Adrenal gland (tissue), 12 donors: ENCODE measurements around the gene AKR1C1. TPM values are rescaled to one million over a fixed set of nuclear protein-coding genes. Genes with fewer than 3 reads are reported as not detected.
"Not testable (repeated sequence)": the region's sequence is repeated elsewhere in the genome, so short reads cannot be mapped to it uniquely, and the experiment has no call there.

Experiments used
- DNase-seq, 7 donors: peaks; one replicate each; pipeline ENCODE4 v3.0.0-alpha.2; 2019 to 2020
- H3K27ac ChIP-seq, 5 donors: fragments of 200-600 bp; sonication (generic) in 4 of 5; 1 replicate in 3 of 5; 2 replicates in 2 of 5; pipeline versions ENCODE4 v1.5.1 to v1.8.0; 2016 to 2020; ENCODE audit warnings: mild to moderate bottlenecking in 1 of 5
- H3K27me3 ChIP-seq: fragments of 200-600 bp; 2 replicates; pipeline ENCODE4 v1.8.0; 2021
- H3K36me3 ChIP-seq, 2 donors: fragments of 200-600 bp; replicated peaks in 1 of 2; 1 replicate in 1 of 2; 2 replicates in 1 of 2; pipeline versions ENCODE4 v1.5.1 to v1.8.0; 2018 to 2022
- H3K4me1 ChIP-seq, 2 donors: fragments of 200-600 bp; replicated peaks in 1 of 2; 1 replicate in 1 of 2; 2 replicates in 1 of 2; pipeline versions ENCODE4 v1.5.1 to v1.8.0; 2018 to 2021
- H3K4me3 ChIP-seq, 4 donors: fragments of 200-600 bp; sonication (generic) in 3 of 4; one replicate each; pipeline ENCODE4 v1.5.1; 2016 to 2018
- H3K9me3 ChIP-seq, 3 donors: fragments of 200-600 bp; sonication (generic) in 1 of 3; replicated peaks in 1 of 3; 1 replicate in 2 of 3; 2 replicates in 1 of 3; pipeline versions ENCODE4 v1.5.1 to v1.8.0; 2016 to 2021
- POLR2A ChIP-seq, 2 donors: fragments of 450-650 bp; IDR thresholded peaks; one replicate each; pipeline ENCODE4 v1.6.1; 2017; ENCODE audit warnings: antibody characterized with exemption in 2 of 2, mild to moderate bottlenecking in 2 of 2, moderate library complexity in 1 of 2
- WGBS, 4 donors: extraction: QIAGEN DNeasy Blood & Tissue Kit in 2 of 4; methylation state at CpG; one replicate each; pipeline versions ENCODE4 v1.1.5 to v1.1.7; 2013 to 2017; 5-methylcytosine and 5-hydroxymethylcytosine counted together
- intact Hi-C, 2 donors: fragments of 100-400 bp; cut with DNase I; formaldehyde crosslinking; loops; one replicate each; pipeline versions ENCODE4 v1.14.1 to v1.15.0; 2022 to 2023
- polyA plus RNA-seq, 3 donors: library from polyadenylated mRNA; stranded (reverse); fragments of 200-250 nt in 2 of 3; fragments of 350-450 nt in 1 of 3; fragmentation: Illumina TruSeq in 1 of 3; extraction: RNeasy Lipid Tissue Mini Kit (QIAGEN cat#74804) in 1 of 3; gene quantifications; one replicate each; pipeline ENCODE4 v1.2.3, GENCODE V29; 2013 to 2014
- total RNA-seq, 9 donors: library from RNA; depleted of rRNA in 4 of 9; stranded (reverse); fragments of >200 nt in 4 of 9; fragments of 120-200 nt in 1 of 9; fragmentation: NEBNext Ultra II Directional in 1 of 9; extraction: Animal tissue kit (Norgen Biotek cat#: 25700) in 1 of 9; gene quantifications; one replicate each; pipeline versions ENCODE4 v1.1.0 to v1.2.4, GENCODE V29; 2013 to 2023
- TF ChIP-seq, protein P1 (sequence below), 6 experiments: fragments of 450-650 bp in 4 of 6; fragments of 200-600 bp in 2 of 6; sonication (generic) in 1 of 6; IDR thresholded peaks; 1 replicate in 5 of 6; 2 replicates in 1 of 6; pipeline versions ENCODE4 v1.5.1 to v1.8.0; 2016 to 2021; ENCODE audit warnings: antibody characterized with exemption in 6 of 6, mild to moderate bottlenecking in 2 of 6, moderate library complexity in 1 of 6
- donor health status: healthy with polysubstance abuse.
- donor health status: Bipolar disorder and iron deficiency.
- donor health status: DM: yes; HTN: yes; CAD: no.
- donor health status: DM: no; HTN: no; CAD: no.
- donor health status: DM: no; HTN: no; CAD: no.
- donor health status: DM: yes; HTN: yes; CAD: no.

AKR1C1 gene
- total and polyA plus RNA-seq, 12 donors = 4.6 to 22.6 (median 8.9) TPM

DNA sequence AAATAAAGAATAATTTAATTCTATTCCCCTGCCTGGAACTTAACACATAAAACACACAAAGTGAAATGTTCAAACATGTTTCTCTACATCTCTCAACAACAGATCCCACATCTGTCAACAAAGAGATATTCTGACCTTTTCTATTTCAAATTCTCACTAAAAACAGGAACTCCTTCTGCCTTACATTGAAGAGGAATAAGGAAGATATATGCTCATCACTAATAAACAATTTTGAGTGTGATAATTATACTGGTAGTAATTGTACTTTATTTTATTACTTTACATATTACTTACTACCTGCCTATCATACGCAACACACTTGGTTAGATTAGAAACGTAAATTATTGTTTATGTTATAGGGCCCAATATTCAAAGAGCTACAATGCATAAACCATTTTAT lies 27.0 kb downstream of the AKR1C1 start:
- H3K9me3 ChIP-seq = no peaks in the 10 kb centered on the region
- 83 to 96% (median 87%) methylated on average over 2 of the region's 2 CpGs for WGBS, 4 donors
- TF ChIP-seq, protein P1, sequence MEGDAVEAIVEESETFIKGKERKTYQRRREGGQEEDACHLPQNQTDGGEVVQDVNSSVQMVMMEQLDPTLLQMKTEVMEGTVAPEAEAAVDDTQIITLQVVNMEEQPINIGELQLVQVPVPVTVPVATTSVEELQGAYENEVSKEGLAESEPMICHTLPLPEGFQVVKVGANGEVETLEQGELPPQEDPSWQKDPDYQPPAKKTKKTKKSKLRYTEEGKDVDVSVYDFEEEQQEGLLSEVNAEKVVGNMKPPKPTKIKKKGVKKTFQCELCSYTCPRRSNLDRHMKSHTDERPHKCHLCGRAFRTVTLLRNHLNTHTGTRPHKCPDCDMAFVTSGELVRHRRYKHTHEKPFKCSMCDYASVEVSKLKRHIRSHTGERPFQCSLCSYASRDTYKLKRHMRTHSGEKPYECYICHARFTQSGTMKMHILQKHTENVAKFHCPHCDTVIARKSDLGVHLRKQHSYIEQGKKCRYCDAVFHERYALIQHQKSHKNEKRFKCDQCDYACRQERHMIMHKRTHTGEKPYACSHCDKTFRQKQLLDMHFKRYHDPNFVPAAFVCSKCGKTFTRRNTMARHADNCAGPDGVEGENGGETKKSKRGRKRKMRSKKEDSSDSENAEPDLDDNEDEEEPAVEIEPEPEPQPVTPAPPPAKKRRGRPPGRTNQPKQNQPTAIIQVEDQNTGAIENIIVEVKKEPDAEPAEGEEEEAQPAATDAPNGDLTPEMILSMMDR (IDR thresholded peaks at IDR 0.05) = no peak
- no peak for TF ChIP-seq POLR2A (IDR thresholded peaks at IDR 0.05)
- DNase-seq = no peak
- H3K4me3 ChIP-seq = no peak overlapping the region
- intact Hi-C loops = no loop called here
- no peaks in the 10 kb centered on the region for H3K27me3 ChIP-seq
- no peaks in the 10 kb centered on the region for H3K4me1 ChIP-seq
- H3K36me3 ChIP-seq = no peaks in the 10 kb centered on the region
- H3K27ac ChIP-seq = no peak overlapping the region

DNA sequence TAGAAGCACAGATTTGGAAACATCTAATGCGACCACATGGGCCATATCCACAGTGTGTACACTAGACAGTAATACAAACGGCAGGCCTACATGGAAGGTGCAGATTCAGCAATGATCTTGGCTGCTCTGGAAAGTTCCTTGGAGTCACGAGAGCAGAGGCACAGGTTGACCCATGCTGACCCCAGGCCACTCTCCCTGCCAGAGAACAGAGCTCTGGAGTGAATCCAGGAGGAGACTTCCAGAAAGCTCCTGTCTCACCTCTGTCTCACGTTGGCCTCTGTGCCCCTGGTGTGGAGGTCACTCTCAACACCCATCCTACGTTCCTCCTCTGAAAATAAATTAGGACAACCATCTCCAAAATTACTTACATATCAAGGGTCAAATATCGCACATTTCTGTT lies 28.2 kb downstream of the AKR1C1 start:
- WGBS, 4 donors = 83 to 90% (median 87%) methylated on average over 3 of the region's 6 CpGs
- H3K36me3 ChIP-seq, H3K9me3 ChIP-seq, intact Hi-C loops, H3K4me3 ChIP-seq, H3K4me1 ChIP-seq, DNase-seq, H3K27me3 ChIP-seq, H3K27ac ChIP-seq: not testable (repeated sequence)

DNA sequence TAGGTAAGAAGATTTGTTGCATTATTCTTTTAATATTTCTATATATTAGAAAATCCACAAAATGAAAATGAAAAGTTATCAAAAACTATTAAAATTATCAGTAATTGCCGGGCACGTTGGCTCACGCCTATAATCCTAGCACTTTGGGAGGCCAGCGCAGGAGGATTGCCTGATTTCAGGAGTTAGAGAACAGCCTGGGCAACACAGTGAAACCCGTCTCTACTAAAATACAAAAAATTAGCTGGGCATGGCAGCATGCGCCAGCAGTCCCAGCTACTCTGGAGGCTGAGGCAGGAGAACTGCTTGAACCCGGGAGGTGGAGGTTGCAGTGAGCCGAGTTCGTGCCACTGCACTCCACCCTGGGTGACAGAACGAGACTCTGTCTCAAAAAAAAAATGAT lies 29.3 kb downstream of the AKR1C1 start:
- H3K4me1 ChIP-seq, H3K9me3 ChIP-seq, H3K36me3 ChIP-seq, H3K4me3 ChIP-seq, intact Hi-C loops, H3K27me3 ChIP-seq, DNase-seq, H3K27ac ChIP-seq: not testable (repeated sequence)
- WGBS, 4 donors = 87 to 92% (median 89%) methylated on average over 10 of the region's 10 CpGs

DNA sequence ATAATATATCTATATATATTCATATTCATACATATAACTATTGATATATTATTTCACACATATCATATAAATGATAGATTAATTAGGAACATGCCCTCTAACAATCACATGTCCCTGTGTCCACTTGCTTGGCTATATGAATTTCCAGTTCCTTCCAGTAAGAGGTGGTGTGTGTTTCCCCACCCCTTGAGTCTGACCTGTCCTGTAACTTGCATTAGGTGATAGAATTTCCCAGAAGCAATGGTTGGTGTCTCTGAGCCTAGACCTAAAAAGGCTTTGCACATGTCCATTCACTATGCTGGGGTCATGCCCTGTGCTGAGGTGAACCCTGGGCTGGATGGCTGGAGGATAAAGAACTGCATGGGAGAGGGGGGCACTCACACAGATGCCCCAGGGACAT lies 31.0 kb downstream of the AKR1C1 start:
- H3K4me1 ChIP-seq, H3K9me3 ChIP-seq, DNase-seq, intact Hi-C loops, H3K27ac ChIP-seq, H3K36me3 ChIP-seq, H3K27me3 ChIP-seq, H3K4me3 ChIP-seq: not testable (repeated sequence)

DNA sequence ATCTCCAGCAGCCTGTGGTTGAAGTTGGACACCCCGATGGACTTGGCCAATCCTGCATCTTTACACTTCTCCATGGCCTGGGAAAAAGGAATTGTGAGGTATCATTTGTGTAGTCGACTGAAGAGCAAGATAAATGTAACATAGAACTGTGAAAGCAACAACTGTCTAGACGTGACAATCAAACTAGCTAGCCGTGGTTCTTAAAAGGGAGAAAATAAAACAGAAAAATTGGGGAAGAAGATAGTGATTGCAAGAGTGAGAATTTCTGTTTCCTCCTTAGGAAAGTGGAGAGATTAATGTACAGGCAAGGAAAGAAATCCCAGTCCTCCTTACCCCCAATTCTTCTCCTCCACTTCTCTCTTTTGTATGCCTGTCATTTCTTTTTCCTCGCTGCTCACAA lies 35.5 kb downstream of the AKR1C1 start:
- WGBS, 4 donors = 71 to 92% (median 81%) methylated on average over 5 of the region's 5 CpGs
- Histone ChIP-seq H3K27ac (no peak overlapping the region), H3K27me3 (no peaks in the 10 kb centered on the region), H3K4me3 (no peak overlapping the region), H3K4me1 (no peaks in the 10 kb centered on the region), H3K9me3 (no peaks in the 10 kb centered on the region), H3K36me3 (no peaks in the 10 kb centered on the region)
- TF ChIP-seq, protein P1 (IDR thresholded peaks at IDR 0.05) = no peak
- DNase-seq = no peak
- intact Hi-C loops = no loop called here

DNA sequence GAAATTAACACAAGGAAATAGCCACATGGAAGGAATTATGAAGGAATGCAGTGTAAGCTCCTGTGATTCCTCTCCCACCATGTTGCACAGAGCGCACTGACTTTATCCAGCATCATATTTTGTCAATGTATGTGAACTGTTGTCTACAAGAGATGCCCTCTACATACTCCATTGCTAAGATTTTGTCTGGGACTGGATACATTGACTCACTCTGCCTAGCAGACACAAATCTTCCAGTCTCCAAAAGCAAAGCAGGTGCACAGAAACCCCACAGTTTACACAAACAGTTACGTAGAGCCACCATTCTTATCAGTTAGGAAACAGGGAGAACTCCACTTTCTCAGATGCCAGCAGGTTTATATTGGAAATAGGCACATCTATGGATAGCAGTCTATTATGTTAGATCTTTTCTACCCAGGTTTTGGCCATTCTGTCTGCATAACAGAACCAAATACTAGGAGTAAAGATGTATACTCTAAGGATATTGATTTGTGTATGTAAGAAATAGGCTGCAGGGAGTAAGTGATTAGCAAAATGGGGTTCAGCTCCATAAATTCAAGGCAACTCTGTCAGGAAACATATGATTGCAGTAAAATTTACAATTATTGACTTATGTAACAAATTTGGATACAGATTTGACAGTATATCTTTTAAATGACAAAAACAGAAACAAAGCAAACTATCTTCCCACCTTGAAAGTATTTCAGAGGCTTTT lies 39.0 kb downstream of the AKR1C1 start:
- no peak for DNase-seq
- H3K27ac ChIP-seq = no peak overlapping the region
- no peaks in the 10 kb centered on the region for H3K4me1 ChIP-seq
- H3K27me3 ChIP-seq = no peaks in the 10 kb centered on the region
- H3K4me3 ChIP-seq = no peak overlapping the region
- no peak for TF ChIP-seq POLR2A (IDR thresholded peaks at IDR 0.05)
- TF ChIP-seq, protein P1 (IDR thresholded peaks at IDR 0.05) = no peak
- no peaks in the 10 kb centered on the region for H3K36me3 ChIP-seq
- 91 to 95% (median 93%) methylated on average over 2 of the region's 2 CpGs for WGBS, 4 donors
- no peaks in the 10 kb centered on the region for H3K9me3 ChIP-seq
- intact Hi-C loops = no loop called here

DNA sequence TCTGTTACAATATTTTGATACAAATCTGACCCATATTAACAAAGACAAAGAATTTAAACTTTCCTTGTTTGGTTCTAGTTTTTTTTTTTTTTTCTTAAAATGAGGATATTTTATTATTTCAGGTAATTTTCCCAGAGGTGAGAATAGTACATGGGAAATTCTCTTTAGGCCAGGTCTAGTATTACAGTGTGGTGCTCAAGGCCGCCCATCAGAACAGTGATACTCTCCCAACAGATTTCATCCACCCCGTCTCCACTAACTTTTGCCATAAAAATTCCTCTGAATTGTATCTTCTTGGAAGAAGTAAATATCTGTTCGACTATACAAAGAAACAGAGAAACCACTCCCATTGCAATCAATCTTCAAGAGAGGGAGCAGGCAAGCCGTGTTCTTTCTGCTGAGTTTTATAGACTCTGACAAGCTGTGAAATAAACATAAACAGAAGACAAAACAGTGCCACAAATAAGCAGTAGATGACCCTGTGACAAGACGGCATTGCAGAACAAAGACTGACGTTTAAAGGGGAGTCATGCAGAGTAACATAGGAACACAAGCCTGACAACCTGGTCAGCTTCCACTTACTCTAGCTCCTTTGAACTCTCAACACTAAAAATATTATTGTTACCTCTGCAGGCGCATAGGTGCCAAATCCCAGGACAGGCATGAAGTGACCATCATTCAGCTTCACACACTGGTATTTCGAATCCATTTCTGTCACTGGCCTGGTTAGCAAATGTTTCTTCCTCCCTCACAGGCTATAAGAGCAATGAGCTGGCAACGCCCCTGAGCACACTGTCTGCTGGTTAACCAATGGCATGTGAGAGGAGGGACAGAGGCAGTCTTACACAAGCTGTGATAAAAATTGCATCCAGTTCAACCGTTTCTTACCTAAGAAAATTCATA lies 40.2 kb downstream of the AKR1C1 start, which contains the start of gene AKR1C2:
AKR1C2 (minus strand) TSS at position 731 of the 903 bp plus-strand sequence; CDS start at position 709, 22 bp downstream.
- intact Hi-C loops, H3K27ac ChIP-seq, H3K36me3 ChIP-seq, H3K4me3 ChIP-seq, H3K4me1 ChIP-seq, DNase-seq, H3K9me3 ChIP-seq, H3K27me3 ChIP-seq: not testable (repeated sequence)
- WGBS, 4 donors = 28 to 40% (median 37%) methylated on average over 7 to 8 of the region's 10 CpGs

DNA sequence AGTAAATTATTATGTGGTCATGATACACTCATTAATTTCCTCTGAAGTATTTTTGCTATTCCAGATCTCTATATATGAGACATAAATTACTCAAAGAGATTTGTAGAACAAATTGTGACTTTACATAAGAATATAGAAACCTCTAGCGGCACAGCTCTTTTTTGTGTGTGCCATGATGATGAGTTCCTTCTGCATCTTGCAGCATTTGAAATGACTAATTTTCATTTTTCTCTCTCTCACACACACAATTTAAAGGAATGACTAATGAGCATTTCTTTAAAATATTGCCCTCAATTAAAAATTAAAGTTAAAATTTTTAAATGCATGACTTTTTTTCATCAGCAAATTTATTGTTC lies 40.8 kb downstream of the AKR1C1 start:
- H3K9me3 ChIP-seq, DNase-seq, H3K4me3 ChIP-seq, H3K4me1 ChIP-seq, H3K36me3 ChIP-seq, H3K27me3 ChIP-seq, H3K27ac ChIP-seq, intact Hi-C loops: not testable (repeated sequence)
- 0% methylated on average over 1 of the region's 1 CpG for WGBS, 4 donors
